Neural progenitor cell (in vitro differentiated cells): ENCODE results near the gene NEURL4. TPM values are rescaled to one million over a fixed set of nuclear protein-coding genes. Genes with fewer than 3 reads are reported as not detected.
A peak's percentile ranks its signal among the peaks of the same experiment; 100 is the strongest.

ENCODE experiments used
- DNase-seq: peaks from one replicate; pipeline ENCODE4 v3.0.0-alpha.2; 2016; ENCODE audit warnings: low spot score
- H2AFZ ChIP-seq: fragments of 200-600 bp; sonication (generic); replicated peaks from 2 replicates; pipeline ENCODE4 v1.6.1; 2016; ENCODE audit warnings: antibody characterized with exemption
- H3F3A ChIP-seq: fragments of 200-600 bp; sonication (generic); 2 replicates; pipeline ENCODE4 v1.6.1; 2016; ENCODE audit warnings: antibody characterized with exemption, low read depth
- H3K27ac ChIP-seq: fragments of 200-600 bp; sonication (generic); 2 replicates; pipeline ENCODE4 v1.5.1; 2016; ENCODE audit warnings: mild to moderate bottlenecking
- H3K27me3 ChIP-seq: fragments of 200-600 bp; sonication (generic); 2 replicates; pipeline ENCODE4 v1.6.1; 2016; ENCODE audit warnings: mild to moderate bottlenecking, moderate library complexity
- H3K36me3 ChIP-seq: fragments of 200-600 bp; sonication (generic); 2 replicates; pipeline ENCODE4 v1.5.1; 2016
- H3K4me1 ChIP-seq: fragments of 200-600 bp; sonication (generic); 2 replicates; pipeline ENCODE4 v1.6.1; 2016; ENCODE audit warnings: mixed run types
- H3K4me2 ChIP-seq: fragments of 200-600 bp; sonication (generic); 2 replicates; pipeline ENCODE4 v1.6.1; 2016
- H3K4me3 ChIP-seq: fragments of 200-600 bp; sonication (generic); 2 replicates; pipeline ENCODE4 v1.5.1; 2016
- H3K79me2 ChIP-seq: fragments of 200-600 bp; sonication (generic); 2 replicates; pipeline ENCODE4 v1.6.1; 2016; ENCODE audit warnings: low read depth
- H3K9ac ChIP-seq: fragments of 200-600 bp; sonication (generic); 2 replicates; pipeline ENCODE4 v1.6.1; 2016
- H3K9me3 ChIP-seq: fragments of 200-600 bp; sonication (generic); 2 replicates; pipeline ENCODE4 v1.5.1; 2016; ENCODE audit warnings: low read depth
- H4K20me1 ChIP-seq: fragments of 200-600 bp; sonication (generic); 2 replicates; pipeline ENCODE4 v1.6.1; 2016; ENCODE audit warnings: low read depth
- H3K27ac Mint-ChIP-seq: 3 replicates; pipeline ENCODE4 v1.8.0; 2021; ENCODE audit warnings: mixed read lengths
- H3K27me3 Mint-ChIP-seq: 2 replicates; pipeline ENCODE4 v1.8.0; 2022; ENCODE audit warnings: low read depth, mild to moderate bottlenecking, inconsistent platforms, moderate library complexity, mixed read lengths; ENCODE audit not compliant: insufficient read depth
- H3K36me3 Mint-ChIP-seq: 3 replicates; pipeline ENCODE4 v1.8.0; 2021; ENCODE audit warnings: mixed read lengths
- H3K4me1 Mint-ChIP-seq: 3 replicates; pipeline ENCODE4 v1.8.0; 2021; ENCODE audit warnings: mixed read lengths
- H3K4me3 Mint-ChIP-seq: 3 replicates; pipeline ENCODE4 v1.8.0; 2021; ENCODE audit warnings: mild to moderate bottlenecking, moderate library complexity, mixed read lengths
- H3K9me3 Mint-ChIP-seq: 3 replicates; pipeline ENCODE4 v1.8.0; 2020; ENCODE audit warnings: mixed read lengths
- EZH2 ChIP-seq: fragments of 200-600 bp; sonication (generic); IDR thresholded peaks from 2 replicates; pipeline ENCODE4 v1.6.1; 2017; ENCODE audit warnings: antibody characterized with exemption, mild to moderate bottlenecking, moderate library complexity
- EZH2phosphoT487 ChIP-seq: fragments of 200-600 bp; sonication (generic); IDR thresholded peaks from 2 replicates; pipeline ENCODE4 v1.6.1; 2017; ENCODE audit warnings: antibody characterized with exemption
- total RNA-seq: library from RNA; depleted of rRNA; stranded (reverse); fragments of >200 nt; gene quantifications from 2 replicates; pipeline ENCODE4 v1.2.3, GENCODE V29; 2015; ENCODE audit warnings: low replicate concordance
- TF ChIP-seq, protein P1 (sequence below): fragments of 200-600 bp; sonication (generic); IDR thresholded peaks from 2 replicates; pipeline ENCODE4 v1.5.1; 2017; ENCODE audit warnings: antibody characterized with exemption, mild to moderate bottlenecking

The NEURL4 gene
- total RNA-seq, 1 donor from 2014 or later = 5.1 TPM

DNA sequence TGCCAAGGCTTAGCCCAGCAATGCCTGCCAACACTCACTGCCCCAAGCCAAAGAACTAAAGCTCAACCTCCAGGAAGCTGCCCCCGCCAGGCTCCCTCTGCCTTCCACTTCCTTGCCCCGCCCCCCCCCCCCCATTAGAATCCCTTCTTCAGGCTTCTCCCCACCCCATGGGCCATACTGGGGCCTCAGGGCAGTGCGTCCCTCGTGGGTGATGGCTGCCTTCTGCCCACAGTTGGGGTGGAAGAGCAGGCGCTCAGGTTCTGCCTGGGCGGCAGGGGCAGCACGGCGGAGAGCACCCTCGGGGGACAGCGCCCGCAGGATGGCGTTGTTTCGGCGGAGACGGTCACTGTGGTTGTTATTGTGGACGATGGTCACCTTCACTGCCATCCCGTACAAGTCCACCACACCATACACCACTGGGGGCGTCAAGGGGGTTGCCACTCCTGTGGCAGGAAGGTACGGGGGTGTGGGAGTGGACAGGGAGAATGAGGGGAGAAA is 4.1 kb downstream of the NEURL4 start:
- TF ChIP-seq EZH2 (no peak), EZH2phosphoT487 (no peak)
- TF ChIP-seq, protein P1, sequence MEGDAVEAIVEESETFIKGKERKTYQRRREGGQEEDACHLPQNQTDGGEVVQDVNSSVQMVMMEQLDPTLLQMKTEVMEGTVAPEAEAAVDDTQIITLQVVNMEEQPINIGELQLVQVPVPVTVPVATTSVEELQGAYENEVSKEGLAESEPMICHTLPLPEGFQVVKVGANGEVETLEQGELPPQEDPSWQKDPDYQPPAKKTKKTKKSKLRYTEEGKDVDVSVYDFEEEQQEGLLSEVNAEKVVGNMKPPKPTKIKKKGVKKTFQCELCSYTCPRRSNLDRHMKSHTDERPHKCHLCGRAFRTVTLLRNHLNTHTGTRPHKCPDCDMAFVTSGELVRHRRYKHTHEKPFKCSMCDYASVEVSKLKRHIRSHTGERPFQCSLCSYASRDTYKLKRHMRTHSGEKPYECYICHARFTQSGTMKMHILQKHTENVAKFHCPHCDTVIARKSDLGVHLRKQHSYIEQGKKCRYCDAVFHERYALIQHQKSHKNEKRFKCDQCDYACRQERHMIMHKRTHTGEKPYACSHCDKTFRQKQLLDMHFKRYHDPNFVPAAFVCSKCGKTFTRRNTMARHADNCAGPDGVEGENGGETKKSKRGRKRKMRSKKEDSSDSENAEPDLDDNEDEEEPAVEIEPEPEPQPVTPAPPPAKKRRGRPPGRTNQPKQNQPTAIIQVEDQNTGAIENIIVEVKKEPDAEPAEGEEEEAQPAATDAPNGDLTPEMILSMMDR = no peak
- peaks cover 13% of the 10 kb centered on the region for H3K27me3 Mint-ChIP-seq
- Histone ChIP-seq H2AFZ (no peak overlapping the region), H3K4me3 (no peak overlapping the region), H3K9ac (no peak overlapping the region), H3K4me2 (no peak overlapping the region), H3K4me1 (peaks cover 8% of the 10 kb centered on the region), H3K27me3 (no peaks in the 10 kb centered on the region), H4K20me1 (peaks cover 4% of the 10 kb centered on the region), H3K79me2 (peaks cover 20% of the 10 kb centered on the region), H3F3A (peaks cover 16% of the 10 kb centered on the region), H3K27ac (no peak overlapping the region), H3K36me3 (no peaks in the 10 kb centered on the region), H3K9me3 (no peaks in the 10 kb centered on the region)
- H3K36me3 Mint-ChIP-seq = peaks cover 20% of the 10 kb centered on the region
- H3K27ac Mint-ChIP-seq = no peak overlapping the region
- peaks cover 17% of the 10 kb centered on the region for H3K4me1 Mint-ChIP-seq
- H3K9me3 Mint-ChIP-seq = no peaks in the 10 kb centered on the region
- H3K4me3 Mint-ChIP-seq = no peak overlapping the region
- no peak for DNase-seq

DNA sequence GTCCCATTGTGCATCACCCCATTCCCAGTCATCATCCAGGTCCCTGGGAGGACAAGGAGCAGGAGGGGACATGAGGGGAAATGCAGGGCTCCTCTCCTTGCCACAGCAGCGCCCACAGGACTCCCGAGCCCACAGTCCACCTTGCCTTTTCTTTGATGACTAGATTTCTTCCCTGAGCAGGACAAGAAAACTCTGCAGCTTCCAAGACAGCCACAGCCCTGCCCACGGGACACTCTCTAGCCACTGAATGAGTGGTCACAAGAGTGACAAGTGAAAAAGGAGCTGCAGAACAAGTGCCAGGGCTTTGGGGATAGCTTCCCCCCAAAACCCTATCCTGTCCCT is 4.7 kb downstream of the NEURL4 start:
- Histone ChIP-seq H3K36me3 (no peaks in the 10 kb centered on the region), H3K4me2 (no peak overlapping the region), H3K27ac (no peak overlapping the region), H3K9me3 (no peaks in the 10 kb centered on the region), H3K4me3 (no peak overlapping the region), H3K9ac (no peak overlapping the region), H3K79me2 (peaks cover 20% of the 10 kb centered on the region), H3K27me3 (no peaks in the 10 kb centered on the region), H4K20me1 (peaks cover 4% of the 10 kb centered on the region), H3K4me1 (peaks cover 8% of the 10 kb centered on the region), H2AFZ (no peak overlapping the region), H3F3A (peaks cover 10% of the 10 kb centered on the region)
- no peak for DNase-seq
- peaks cover 9% of the 10 kb centered on the region for H3K27me3 Mint-ChIP-seq
- peaks cover 15% of the 10 kb centered on the region for H3K4me1 Mint-ChIP-seq
- peaks cover 20% of the 10 kb centered on the region for H3K36me3 Mint-ChIP-seq
- H3K27ac Mint-ChIP-seq = no peak overlapping the region
- no peaks in the 10 kb centered on the region for H3K9me3 Mint-ChIP-seq
- no peak overlapping the region for H3K4me3 Mint-ChIP-seq
- TF ChIP-seq EZH2 = no peak
- TF ChIP-seq, protein P1 = no peak
- no peak for TF ChIP-seq EZH2phosphoT487

DNA sequence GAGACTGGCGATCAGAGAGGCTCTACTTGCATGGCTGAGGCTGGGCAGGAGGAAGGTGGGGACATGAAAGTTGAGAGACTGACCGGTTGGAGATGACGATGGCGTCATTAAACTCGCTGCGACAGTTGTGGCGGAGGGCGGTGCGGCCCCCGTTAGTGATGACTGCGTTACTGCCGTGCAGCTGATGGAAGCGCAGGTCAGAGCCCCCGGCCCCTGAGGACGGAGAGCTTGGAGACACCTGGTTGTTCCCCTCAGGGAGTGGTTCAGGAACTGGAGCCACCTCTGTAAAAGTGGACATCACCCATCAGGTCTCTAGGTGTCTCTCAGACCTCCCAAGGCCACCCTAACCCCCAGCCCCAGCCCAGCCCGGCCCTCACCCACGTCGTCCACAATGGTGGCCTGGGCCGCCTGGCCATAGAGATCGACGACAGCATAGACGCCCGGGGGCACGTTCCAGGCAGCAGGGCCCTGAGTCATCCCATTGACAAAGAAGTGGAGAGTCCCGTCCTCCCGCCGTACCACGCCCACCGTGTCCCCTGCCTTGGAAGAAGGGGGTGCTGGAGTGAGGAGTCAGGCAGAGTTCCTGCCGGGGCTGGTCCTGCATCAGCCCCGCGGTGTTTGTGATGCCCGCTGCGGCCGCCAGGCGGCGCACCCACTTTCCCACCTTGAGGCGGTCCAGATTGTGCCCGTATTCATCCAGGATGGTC is 5.3 kb downstream of the NEURL4 start:
- peaks cover 4% of the 10 kb centered on the region for H4K20me1 ChIP-seq
- no peak overlapping the region for H3K27ac ChIP-seq
- no peaks in the 10 kb centered on the region for H3K27me3 ChIP-seq
- peaks cover 10% of the 10 kb centered on the region for H3F3A ChIP-seq
- H3K4me1 ChIP-seq = peaks cover 8% of the 10 kb centered on the region
- H3K4me3 Mint-ChIP-seq = no peak overlapping the region
- no peaks in the 10 kb centered on the region for H3K36me3 ChIP-seq
- no peak overlapping the region for H3K27ac Mint-ChIP-seq
- H3K9me3 Mint-ChIP-seq = no peaks in the 10 kb centered on the region
- DNase-seq = peak; percentile 72
- H3K4me2 ChIP-seq = no peak overlapping the region
- no peak overlapping the region for H3K4me3 ChIP-seq
- peaks cover 15% of the 10 kb centered on the region for H3K4me1 Mint-ChIP-seq
- no peak overlapping the region for H2AFZ ChIP-seq
- peaks cover 7% of the 10 kb centered on the region for H3K27me3 Mint-ChIP-seq
- no peak for TF ChIP-seq EZH2phosphoT487
- TF ChIP-seq, protein P1 = peak; percentile 90
- H3K36me3 Mint-ChIP-seq = peaks cover 21% of the 10 kb centered on the region
- no peak overlapping the region for H3K9ac ChIP-seq
- peaks cover 20% of the 10 kb centered on the region for H3K79me2 ChIP-seq
- H3K9me3 ChIP-seq = no peaks in the 10 kb centered on the region
